NCI-H2107 treated with DMSO at 0.1 percent for 48 hours (cell line): Measurements from ENCODE around the gene VILL.
A peak's percentile ranks its signal among the peaks of the same experiment; 100 is the strongest.

Experiments used
- DNase-seq: peaks from one replicate; lab custom pipeline; 2025; ENCODE audit not compliant: unreplicated experiment; lab: John Stamatoyannopoulos, UW

VILL gene

GRCh38 chr3:37999836-38000235 is 9.2 kb downstream of the VILL start:
- DNase-seq: no peak

GRCh38 chr3:38000242-38000916 is 9.8 kb downstream of the VILL start:
- no peak for DNase-seq

GRCh38 chr3:38000965-38001455 is 10.4 kb downstream of the VILL start:
- no peak for DNase-seq

- DNase-seq: no peak
Observed at GRCh38 chr3:38001456-38002081, 11.0 kb downstream of the VILL start.

- no peak for DNase-seq
Observed at GRCh38 chr3:38002291-38002876, 11.8 kb downstream of the VILL start.

GRCh38 chr3:38002940-38003339 is 12.4 kb downstream of the VILL start:
- no peak for DNase-seq

- no peak for DNase-seq
Observed at GRCh38 chr3:38003371-38003816, 12.8 kb downstream of the VILL start.

- DNase-seq: no peak
Observed at GRCh38 chr3:38003817-38004414, 13.3 kb downstream of the VILL start.

- DNase-seq: peak; percentile 24
Observed at GRCh38 chr3:38004415-38005075, 14.0 kb downstream of the VILL start.

- DNase-seq: no peak
Observed at GRCh38 chr3:38005076-38006020, 14.8 kb downstream of the VILL start.

GRCh38 chr3:38006031-38006430 is 15.4 kb downstream of the VILL start:
- DNase-seq: no peak

- DNase-seq: no peak
Observed at GRCh38 chr3:38006445-38006995, 15.9 kb downstream of the VILL start.

GRCh38 chr3:38007754-38008090 is 17.1 kb downstream of the VILL start:
- no peak for DNase-seq

- no peak for DNase-seq
Observed at GRCh38 chr3:38008191-38008701, 17.7 kb downstream of the VILL start.

GRCh38 chr3:38008971-38009580 is 18.5 kb downstream of the VILL start:
- DNase-seq: no peak

GRCh38 chr3:38009807-38010591 is 19.4 kb downstream of the VILL start:
- DNase-seq: no peak

GRCh38 chr3:38011111-38011510 is 20.5 kb downstream of the VILL start:
- no peak for DNase-seq

- DNase-seq: no peak
Observed at GRCh38 chr3:38015485-38015884, 24.9 kb downstream of the VILL start.

GRCh38 chr3:38015984-38016383 is 25.4 kb downstream of the VILL start:
- DNase-seq: no peak
